ENCODE measurements around the gene DPYSL4. TPM values are rescaled to one million over a fixed set of nuclear protein-coding genes. Genes with fewer than 3 reads are reported as not detected.

The DPYSL4 gene
- total RNA-seq, 1 experiment from 2014 or later: 26.3 TPM

DNA sequence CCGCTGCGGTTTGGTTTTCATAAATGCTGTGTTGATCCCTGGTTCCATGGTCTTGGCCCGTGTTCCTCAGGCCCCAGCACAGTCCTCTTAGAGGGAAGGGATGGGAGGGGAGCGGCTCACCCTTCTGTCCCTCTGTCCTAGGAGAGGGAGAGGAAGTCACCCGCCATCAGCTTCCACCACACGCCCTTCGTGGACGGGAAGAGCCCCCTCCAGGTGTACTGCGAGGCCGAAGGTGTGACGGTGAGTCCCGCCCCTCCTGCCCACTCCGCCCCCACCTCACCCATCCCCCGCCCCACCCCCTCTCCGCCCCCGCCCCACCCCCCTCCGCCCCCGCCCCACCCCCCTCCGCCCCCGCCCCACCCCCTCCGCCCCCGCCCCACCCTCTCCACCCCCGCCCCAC lies 37.5 kb upstream of the DPYSL4 start:
- no peak overlapping the region for H2BK120ac ChIP-seq (ENCODE audit: low read depth, low read length, poor library complexity, severe bottlenecking)
- WGBS (ENCODE audit: extremely low coverage, insufficient read length, low lambda C conversion rate): no CpG with 5 or more reads among the region's 23 CpGs
- H2BK12ac ChIP-seq (ENCODE audit: insufficient read length, low read depth, low read length): no peak overlapping the region
- no peak overlapping the region for H3K4me2 ChIP-seq (ENCODE audit: insufficient read depth, insufficient read length, low read length)
- no peak overlapping the region for H3K14ac ChIP-seq (ENCODE audit: insufficient read depth, low read length)
- H2BK15ac ChIP-seq (ENCODE audit: low read depth, low read length): no peak overlapping the region
- H3K4ac ChIP-seq (ENCODE audit: low read depth, low read length): no peak overlapping the region
- no peak overlapping the region for H2BK5ac ChIP-seq (ENCODE audit: insufficient read length, low read length)
- H4K5ac ChIP-seq (ENCODE audit: insufficient read length, low read depth, low read length): no peak overlapping the region
- no peak overlapping the region for H2AK5ac ChIP-seq (ENCODE audit: insufficient read length, low read length)
- H3K23ac ChIP-seq (ENCODE audit: insufficient read length, low read depth, low read length): no peak overlapping the region
- H3K4me1 ChIP-seq (ENCODE audit: insufficient read depth, low read length): no peaks in the 10 kb centered on the region
- no peak for DNase-seq
- no peaks in the 10 kb centered on the region for H3K79me1 ChIP-seq (ENCODE audit: insufficient read depth, low read depth, low read length, poor library complexity, severe bottlenecking)
- no peak overlapping the region for H3K18ac ChIP-seq (ENCODE audit: insufficient read length, low read depth, low read length)
- H3K9me3 ChIP-seq (ENCODE audit: control insufficient read depth, low read depth, low read length): no peaks in the 10 kb centered on the region
- H3K79me2 ChIP-seq (ENCODE audit: insufficient read depth, low read length): no peaks in the 10 kb centered on the region
- H3K56ac ChIP-seq (ENCODE audit: insufficient read length, low read depth, low read length): no peak overlapping the region
- H3K23me2 ChIP-seq (ENCODE audit: insufficient read length, low read depth, low read length, poor library complexity, severe bottlenecking): no peaks in the 10 kb centered on the region
- H3K4me1 Mint-ChIP-seq: 0 out of 4 replicates have a peak, but pooled peaks cover 0 to 3% of the 10 kb centered on the region in 2 experiments
- no peaks in the 10 kb centered on the region; a peak in 1 of 7 replicates for H3K36me3 Mint-ChIP-seq (ENCODE audit: insufficient read depth in 1 of 3, low read depth in 3 of 3)
- no peaks in the 10 kb centered on the region for H3K9me3 Mint-ChIP-seq
- H4K91ac ChIP-seq (ENCODE audit: insufficient read length, low read depth, low read length): no peak overlapping the region
- no peak overlapping the region for H3K9ac ChIP-seq (ENCODE audit: extremely low read depth, insufficient read length, low read length)
- H4K20me1 ChIP-seq (ENCODE audit: control insufficient read depth, insufficient read depth, insufficient read length): no peaks in the 10 kb centered on the region
- H3K27ac Mint-ChIP-seq: no peak overlapping the region
- no peak overlapping the region for H3K4me3 Mint-ChIP-seq
- TF ChIP-seq, protein P1, sequence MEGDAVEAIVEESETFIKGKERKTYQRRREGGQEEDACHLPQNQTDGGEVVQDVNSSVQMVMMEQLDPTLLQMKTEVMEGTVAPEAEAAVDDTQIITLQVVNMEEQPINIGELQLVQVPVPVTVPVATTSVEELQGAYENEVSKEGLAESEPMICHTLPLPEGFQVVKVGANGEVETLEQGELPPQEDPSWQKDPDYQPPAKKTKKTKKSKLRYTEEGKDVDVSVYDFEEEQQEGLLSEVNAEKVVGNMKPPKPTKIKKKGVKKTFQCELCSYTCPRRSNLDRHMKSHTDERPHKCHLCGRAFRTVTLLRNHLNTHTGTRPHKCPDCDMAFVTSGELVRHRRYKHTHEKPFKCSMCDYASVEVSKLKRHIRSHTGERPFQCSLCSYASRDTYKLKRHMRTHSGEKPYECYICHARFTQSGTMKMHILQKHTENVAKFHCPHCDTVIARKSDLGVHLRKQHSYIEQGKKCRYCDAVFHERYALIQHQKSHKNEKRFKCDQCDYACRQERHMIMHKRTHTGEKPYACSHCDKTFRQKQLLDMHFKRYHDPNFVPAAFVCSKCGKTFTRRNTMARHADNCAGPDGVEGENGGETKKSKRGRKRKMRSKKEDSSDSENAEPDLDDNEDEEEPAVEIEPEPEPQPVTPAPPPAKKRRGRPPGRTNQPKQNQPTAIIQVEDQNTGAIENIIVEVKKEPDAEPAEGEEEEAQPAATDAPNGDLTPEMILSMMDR (conservative IDR thresholded peaks at IDR 0.05): no peak
- H2BK20ac ChIP-seq (ENCODE audit: low read depth, low read length, poor library complexity, severe bottlenecking): no peak overlapping the region
- no peaks in the 10 kb centered on the region for H3K27me3 Mint-ChIP-seq (ENCODE audit: low read depth)
- no peak overlapping the region for H3T11ph ChIP-seq (ENCODE audit: low read length)
- no peak overlapping the region for H2AFZ ChIP-seq (ENCODE audit: low read length)
- H3K27me3 ChIP-seq (ENCODE audit: insufficient read depth, low read length): no peaks in the 10 kb centered on the region
- H3K27ac ChIP-seq (ENCODE audit: insufficient read length, low read depth, low read length): no peak overlapping the region
- H4K8ac ChIP-seq (replicated peaks; ENCODE audit: insufficient read length, low read depth, low read length): no peak overlapping the region

Measured in H9 (cell line).